Smooth muscle cell (in vitro differentiated cells): ENCODE measurements around the gene AMPD1. TPM values are rescaled to one million over a fixed set of nuclear protein-coding genes. Genes with fewer than 3 reads are reported as not detected.

ENCODE experiments used
- DNase-seq: peaks from one replicate; lab custom pipeline; 2025; ENCODE audit not compliant: unreplicated experiment; lab: John Stamatoyannopoulos, UW
- H2AFZ ChIP-seq: fragments of 200-600 bp; sonication (generic); 2 replicates; pipeline ENCODE4 v1.6.0; 2016; ENCODE audit warnings: antibody characterized with exemption, low read depth, mild to moderate bottlenecking
- H3F3A ChIP-seq: fragments of 200-600 bp; sonication (generic); 2 replicates; pipeline ENCODE4 v1.6.0; 2017; ENCODE audit warnings: antibody characterized with exemption, low read depth
- H3K27ac ChIP-seq: fragments of 200-600 bp; sonication (generic); 2 replicates; pipeline ENCODE4 v1.5.1; 2016; ENCODE audit warnings: low read depth, mild to moderate bottlenecking
- H3K27me3 ChIP-seq: fragments of 200-600 bp; sonication (generic); 2 replicates; pipeline ENCODE4 v1.6.1; 2016; ENCODE audit warnings: low read depth, mild to moderate bottlenecking
- H3K36me3 ChIP-seq: fragments of 200-600 bp; sonication (generic); 2 replicates; pipeline ENCODE4 v1.5.1; 2016; ENCODE audit warnings: low read depth
- H3K4me1 ChIP-seq: fragments of 200-600 bp; sonication (generic); 2 replicates; pipeline ENCODE4 v1.5.1; 2016; ENCODE audit warnings: low read depth
- H3K4me2 ChIP-seq: fragments of 200-600 bp; sonication (generic); 2 replicates; pipeline ENCODE4 v1.6.0; 2016; ENCODE audit warnings: mild to moderate bottlenecking
- H3K4me3 ChIP-seq: fragments of 200-600 bp; sonication (generic); 2 replicates; pipeline ENCODE4 v1.5.1; 2016; ENCODE audit warnings: mild to moderate bottlenecking
- H3K79me2 ChIP-seq: fragments of 200-600 bp; sonication (generic); 2 replicates; pipeline ENCODE4 v1.6.0; 2016; ENCODE audit warnings: low read depth, mild to moderate bottlenecking
- H3K9ac ChIP-seq: fragments of 200-600 bp; sonication (generic); 2 replicates; pipeline ENCODE4 v1.6.0; 2016; ENCODE audit warnings: low read depth
- H3K9me3 ChIP-seq: fragments of 200-600 bp; sonication (generic); replicated peaks from 2 replicates; pipeline ENCODE4 v1.5.1; 2016; ENCODE audit warnings: low read depth
- H4K20me1 ChIP-seq: fragments of 200-600 bp; sonication (generic); 2 replicates; pipeline ENCODE4 v1.6.0; 2016; ENCODE audit warnings: low read depth
- CTCF ChIP-seq: fragments of 200-600 bp; sonication (generic); IDR thresholded peaks from 2 replicates; pipeline ENCODE4 v1.5.1; 2017; ENCODE audit warnings: borderline replicate concordance, mild to moderate bottlenecking, antibody characterized with exemption; ENCODE audit not compliant: insufficient read depth, poor library complexity, severe bottlenecking
- WGBS: methylation state at CpG from one replicate; pipeline ENCODE4 v1.1.7; 2016; ENCODE audit warnings: low lambda C conversion rate; 5-methylcytosine and 5-hydroxymethylcytosine counted together
- polyA plus RNA-seq: library from polyadenylated mRNA; unstranded; fragments of >200 nt; fragmentation: Nextera tagmentation; extraction: Ambion mirVana; gene quantifications from 2 replicates; pipeline ENCODE4 v1.2.1, GENCODE V29; 2016
- total RNA-seq: library from RNA; depleted of rRNA; stranded (reverse); fragments of >200 nt; gene quantifications from 2 replicates; pipeline ENCODE4 v1.2.3, GENCODE V29; 2014

AMPD1 gene
- total and polyA plus RNA-seq, 2 experiments from 2014 or later = not detected

- H3F3A ChIP-seq = peaks cover 4% of the 10 kb centered on the region
- no peak overlapping the region for H3K9ac ChIP-seq
- H3K27ac ChIP-seq = no peak overlapping the region
- no peaks in the 10 kb centered on the region for H3K79me2 ChIP-seq
- WGBS = 81% methylated on average over 2 of the region's 2 CpGs
- H3K27me3 ChIP-seq = no peaks in the 10 kb centered on the region
- peaks cover 9% of the 10 kb centered on the region for H3K36me3 ChIP-seq
- DNase-seq = no peak
- H3K4me1 ChIP-seq = no peaks in the 10 kb centered on the region
- H4K20me1 ChIP-seq = peaks cover 4% of the 10 kb centered on the region
- H3K9me3 ChIP-seq = no peaks in the 10 kb centered on the region
- H3K4me2 ChIP-seq = no peak overlapping the region
- no peak overlapping the region for H2AFZ ChIP-seq
- no peak for TF ChIP-seq CTCF
- H3K4me3 ChIP-seq = no peak overlapping the region
These were observed 6.6 kb upstream of the AMPD1 start for GRCh38 chr1:114701931-114702330.

DNA sequence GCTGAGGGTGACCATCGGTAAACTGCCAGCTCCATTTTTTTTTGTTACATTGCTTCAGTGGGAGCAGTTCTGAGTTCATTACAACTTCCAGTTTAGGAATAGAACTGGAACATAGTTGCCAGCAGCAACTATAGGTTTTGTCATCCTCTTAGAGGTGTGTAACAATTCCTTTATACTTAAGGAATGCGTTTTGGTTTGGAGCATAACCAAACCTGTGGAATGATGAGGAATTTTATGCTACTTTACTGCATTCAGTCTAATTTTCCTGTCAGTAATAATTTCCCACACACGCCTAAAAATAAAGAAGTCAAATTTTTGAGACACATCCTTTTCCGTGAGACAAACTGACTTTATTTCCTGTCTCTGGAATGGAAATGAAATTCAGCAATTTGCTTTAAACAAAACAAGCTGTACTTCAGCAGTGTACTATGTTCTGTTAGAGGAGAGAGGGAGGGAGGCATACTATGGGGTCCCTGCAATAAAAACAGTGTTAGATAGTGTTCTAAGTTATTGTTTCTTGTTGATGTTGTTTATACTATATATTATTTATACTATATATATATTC lies 4.8 kb upstream of the AMPD1 start:
- peaks cover 4% of the 10 kb centered on the region for H4K20me1 ChIP-seq
- H3K79me2 ChIP-seq = no peaks in the 10 kb centered on the region
- H3K4me3 ChIP-seq = no peak overlapping the region
- peaks cover 4% of the 10 kb centered on the region for H3K27me3 ChIP-seq
- no peak overlapping the region for H3K9ac ChIP-seq
- no peak overlapping the region for H3K4me2 ChIP-seq
- H3K27ac ChIP-seq = no peak overlapping the region
- H3K9me3 ChIP-seq = no peaks in the 10 kb centered on the region
- H2AFZ ChIP-seq = no peak overlapping the region
- TF ChIP-seq CTCF = no peak
- 78% methylated on average over 4 of the region's 4 CpGs for WGBS
- H3K4me1 ChIP-seq = no peaks in the 10 kb centered on the region
- peaks cover 3% of the 10 kb centered on the region for H3K36me3 ChIP-seq
- DNase-seq = no peak
- H3F3A ChIP-seq = no peaks in the 10 kb centered on the region

DNA sequence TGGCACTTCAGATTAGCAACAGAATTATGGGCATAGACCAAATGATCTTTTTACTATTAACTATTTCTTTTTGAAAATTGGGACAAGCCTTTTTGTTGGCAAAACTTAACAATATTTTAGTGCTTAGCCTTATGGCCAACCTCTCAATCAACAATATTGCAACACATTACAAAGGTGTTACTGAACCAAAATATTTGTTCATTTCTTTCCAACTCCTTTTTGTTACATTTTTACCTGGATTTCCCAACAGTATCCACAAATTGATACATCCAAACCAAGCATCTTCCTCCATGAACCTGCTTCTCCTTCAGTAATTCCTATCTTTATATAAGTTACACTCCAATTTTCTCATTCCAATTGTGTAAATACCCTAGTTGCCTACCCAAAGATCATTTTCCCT lies 1.5 kb upstream of the AMPD1 start:
- no peaks in the 10 kb centered on the region for H4K20me1 ChIP-seq

More for the DNA sequence above, 1.5 kb upstream of the AMPD1 start:
- no peak for DNase-seq
- Histone ChIP-seq H3K36me3 (no peaks in the 10 kb centered on the region), H3K9ac (no peak overlapping the region), H3K27me3 (peaks cover 4% of the 10 kb centered on the region), H2AFZ (no peak overlapping the region), H3K79me2 (no peaks in the 10 kb centered on the region), H3K4me1 (no peaks in the 10 kb centered on the region), H3K27ac (no peak overlapping the region), H3F3A (no peaks in the 10 kb centered on the region), H3K4me2 (no peak overlapping the region), H3K9me3 (no peaks in the 10 kb centered on the region), H3K4me3 (no peak overlapping the region)
- TF ChIP-seq CTCF = no peak
